CD4-positive, alpha-beta T cell treated with Interleukin-15 for 4 hours (primary cell): ENCODE data around the gene CCDC158.
A peak's percentile ranks its signal among the peaks of the same experiment; 100 is the strongest.
"Not testable (repeated sequence)": the region's sequence is repeated elsewhere in the genome, so short reads cannot be mapped to it uniquely, and the experiment has no call there.

Source experiments
- DNase-seq: peaks from one replicate; pipeline ENCODE4 v3.0.0-alpha.2; 2020; ENCODE audit warnings: low spot score

The CCDC158 gene

GRCh38 chr4:76309939-76310550, 110.9 kb downstream of the CCDC158 start:
- no peak for DNase-seq

- no peak for DNase-seq
Measured at GRCh38 chr4:76308548-76308947, 112.4 kb downstream of the CCDC158 start.

GRCh38 chr4:76307660-76308014, 113.3 kb downstream of the CCDC158 start:
- DNase-seq = no peak

- no peak for DNase-seq
Measured at GRCh38 chr4:76306882-76307659, 113.9 kb downstream of the CCDC158 start.

GRCh38 chr4:76305971-76306881, 114.7 kb downstream of the CCDC158 start, which contains the start of gene STBD1:
Gene STBD1 (plus strand): TSS chr4:76306733. CDS start chr4:76306770, 37 bp downstream.
- no peak for DNase-seq

GRCh38 chr4:76305033-76305687, 115.8 kb downstream of the CCDC158 start:
- peak; percentile 12 for DNase-seq

GRCh38 chr4:76302826-76303438, 118.0 kb downstream of the CCDC158 start:
- no peak for DNase-seq

- DNase-seq = no peak
Measured at GRCh38 chr4:76301775-76302162, 119.2 kb downstream of the CCDC158 start.

- DNase-seq = no peak
Measured at GRCh38 chr4:76301068-76301774, 119.7 kb downstream of the CCDC158 start.

- DNase-seq = no peak
Measured at GRCh38 chr4:76300012-76300411, 120.9 kb downstream of the CCDC158 start.

GRCh38 chr4:76298227-76298626, 122.7 kb downstream of the CCDC158 start:
- DNase-seq = no peak

- no peak for DNase-seq
Measured at GRCh38 chr4:76296286-76296820, 124.6 kb downstream of the CCDC158 start.

- DNase-seq = no peak
Measured at GRCh38 chr4:76293772-76294171, 127.2 kb downstream of the CCDC158 start.

- no peak for DNase-seq
Measured at GRCh38 chr4:76292730-76293129, 128.2 kb downstream of the CCDC158 start.

- not testable (repeated sequence) for DNase-seq
Measured at GRCh38 chr4:76287811-76288210, 133.1 kb downstream of the CCDC158 start.

GRCh38 chr4:76283900-76284299, 137.0 kb downstream of the CCDC158 start:
- DNase-seq = no peak

- no peak for DNase-seq
Measured at GRCh38 chr4:76282941-76283689, 137.8 kb downstream of the CCDC158 start.

GRCh38 chr4:76281594-76281993, 139.3 kb downstream of the CCDC158 start:
- DNase-seq = not testable (repeated sequence)

GRCh38 chr4:76280488-76281441, 140.2 kb downstream of the CCDC158 start:
- no peak for DNase-seq
